ENCODE data around the gene ITGA8.

DNA sequence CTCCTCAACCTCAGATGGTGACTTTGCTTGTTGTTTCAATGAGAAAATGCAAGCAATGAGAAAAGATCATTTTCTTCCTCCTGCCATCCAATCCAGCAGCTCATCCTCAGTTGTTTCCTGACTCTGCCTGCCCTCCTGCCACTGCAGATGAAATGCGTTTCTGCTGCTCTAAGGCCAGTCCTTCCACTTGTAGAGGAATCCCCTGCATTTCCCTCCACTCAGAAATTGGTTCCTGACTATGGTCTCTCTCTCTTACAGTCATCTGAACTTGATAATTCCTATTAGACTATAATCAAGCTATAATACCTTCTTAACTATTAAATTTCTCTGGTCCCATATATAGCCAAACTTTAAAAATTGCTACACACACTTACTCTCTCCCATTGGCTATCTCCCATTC, 14.4 kb downstream of the ITGA8 start:
- TF ChIP-seq CBX3 (IDR thresholded peaks at IDR 0.05; ENCODE audit: low read depth): no peak
- TF ChIP-seq, protein P1, sequence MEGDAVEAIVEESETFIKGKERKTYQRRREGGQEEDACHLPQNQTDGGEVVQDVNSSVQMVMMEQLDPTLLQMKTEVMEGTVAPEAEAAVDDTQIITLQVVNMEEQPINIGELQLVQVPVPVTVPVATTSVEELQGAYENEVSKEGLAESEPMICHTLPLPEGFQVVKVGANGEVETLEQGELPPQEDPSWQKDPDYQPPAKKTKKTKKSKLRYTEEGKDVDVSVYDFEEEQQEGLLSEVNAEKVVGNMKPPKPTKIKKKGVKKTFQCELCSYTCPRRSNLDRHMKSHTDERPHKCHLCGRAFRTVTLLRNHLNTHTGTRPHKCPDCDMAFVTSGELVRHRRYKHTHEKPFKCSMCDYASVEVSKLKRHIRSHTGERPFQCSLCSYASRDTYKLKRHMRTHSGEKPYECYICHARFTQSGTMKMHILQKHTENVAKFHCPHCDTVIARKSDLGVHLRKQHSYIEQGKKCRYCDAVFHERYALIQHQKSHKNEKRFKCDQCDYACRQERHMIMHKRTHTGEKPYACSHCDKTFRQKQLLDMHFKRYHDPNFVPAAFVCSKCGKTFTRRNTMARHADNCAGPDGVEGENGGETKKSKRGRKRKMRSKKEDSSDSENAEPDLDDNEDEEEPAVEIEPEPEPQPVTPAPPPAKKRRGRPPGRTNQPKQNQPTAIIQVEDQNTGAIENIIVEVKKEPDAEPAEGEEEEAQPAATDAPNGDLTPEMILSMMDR (IDR thresholded peaks at IDR 0.05 in 2 of 3, conservative IDR thresholded peaks at IDR 0.05 in 1 of 3; ENCODE audit: borderline replicate concordance in 1 of 3, insufficient read depth in 1 of 3, low read depth in 2 of 3, low read length in 2 of 3): no peak
- TF ChIP-seq POLR2A (IDR thresholded peaks at IDR 0.05; ENCODE audit: borderline replicate concordance, extremely low read depth, insufficient read depth, insufficient read length): no peak
- no peak for TF ChIP-seq RAD21 (IDR thresholded peaks at IDR 0.05; ENCODE audit: low read depth)
- TF ChIP-seq EZH2phosphoT487 (IDR thresholded peaks at IDR 0.05; ENCODE audit: borderline replicate concordance): no peak
- TF ChIP-seq EZH2 (IDR thresholded peaks at IDR 0.05): no peak
- no peak for TF ChIP-seq SIN3A (IDR thresholded peaks at IDR 0.05; ENCODE audit: low read depth)
- no peak for TF ChIP-seq POLR2AphosphoS5 (IDR thresholded peaks at IDR 0.05; ENCODE audit: low read depth, low read length)
- no peak for TF ChIP-seq SP1 (IDR thresholded peaks at IDR 0.05; ENCODE audit: low read depth)
- no peak for TF ChIP-seq ZNF274 (IDR thresholded peaks at IDR 0.05; ENCODE audit: low read depth, low read length)
- TF ChIP-seq, protein P2, sequence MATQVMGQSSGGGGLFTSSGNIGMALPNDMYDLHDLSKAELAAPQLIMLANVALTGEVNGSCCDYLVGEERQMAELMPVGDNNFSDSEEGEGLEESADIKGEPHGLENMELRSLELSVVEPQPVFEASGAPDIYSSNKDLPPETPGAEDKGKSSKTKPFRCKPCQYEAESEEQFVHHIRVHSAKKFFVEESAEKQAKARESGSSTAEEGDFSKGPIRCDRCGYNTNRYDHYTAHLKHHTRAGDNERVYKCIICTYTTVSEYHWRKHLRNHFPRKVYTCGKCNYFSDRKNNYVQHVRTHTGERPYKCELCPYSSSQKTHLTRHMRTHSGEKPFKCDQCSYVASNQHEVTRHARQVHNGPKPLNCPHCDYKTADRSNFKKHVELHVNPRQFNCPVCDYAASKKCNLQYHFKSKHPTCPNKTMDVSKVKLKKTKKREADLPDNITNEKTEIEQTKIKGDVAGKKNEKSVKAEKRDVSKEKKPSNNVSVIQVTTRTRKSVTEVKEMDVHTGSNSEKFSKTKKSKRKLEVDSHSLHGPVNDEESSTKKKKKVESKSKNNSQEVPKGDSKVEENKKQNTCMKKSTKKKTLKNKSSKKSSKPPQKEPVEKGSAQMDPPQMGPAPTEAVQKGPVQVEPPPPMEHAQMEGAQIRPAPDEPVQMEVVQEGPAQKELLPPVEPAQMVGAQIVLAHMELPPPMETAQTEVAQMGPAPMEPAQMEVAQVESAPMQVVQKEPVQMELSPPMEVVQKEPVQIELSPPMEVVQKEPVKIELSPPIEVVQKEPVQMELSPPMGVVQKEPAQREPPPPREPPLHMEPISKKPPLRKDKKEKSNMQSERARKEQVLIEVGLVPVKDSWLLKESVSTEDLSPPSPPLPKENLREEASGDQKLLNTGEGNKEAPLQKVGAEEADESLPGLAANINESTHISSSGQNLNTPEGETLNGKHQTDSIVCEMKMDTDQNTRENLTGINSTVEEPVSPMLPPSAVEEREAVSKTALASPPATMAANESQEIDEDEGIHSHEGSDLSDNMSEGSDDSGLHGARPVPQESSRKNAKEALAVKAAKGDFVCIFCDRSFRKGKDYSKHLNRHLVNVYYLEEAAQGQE (IDR thresholded peaks at IDR 0.05; ENCODE audit: low read depth): no peak
- TF ChIP-seq FOSL1 (IDR thresholded peaks at IDR 0.05; ENCODE audit: low read depth): no peak
